Thyroid gland (tissue), 4 donors: Measurements from ENCODE around the gene TAB2.

ENCODE experiments used
- POLR2A ChIP-seq, 2 donors: fragments of 450-650 bp; IDR thresholded peaks; one replicate each; pipeline ENCODE4 v1.6.1; 2017; ENCODE audit warnings: antibody characterized with exemption in 2 of 2, mild to moderate bottlenecking in 2 of 2, moderate library complexity in 1 of 2
- TF ChIP-seq, protein P1 (sequence below), 6 experiments: fragments of 200-600 bp in 3 of 6; fragments of 450-650 bp in 3 of 6; sonication (generic) in 3 of 6; IDR thresholded peaks; one replicate each; pipeline ENCODE4 v1.5.1; 2016 to 2019; ENCODE audit warnings: antibody characterized with exemption in 6 of 6, mild to moderate bottlenecking in 2 of 6, inconsistent platforms in 1 of 6, moderate library complexity in 1 of 6

DNA sequence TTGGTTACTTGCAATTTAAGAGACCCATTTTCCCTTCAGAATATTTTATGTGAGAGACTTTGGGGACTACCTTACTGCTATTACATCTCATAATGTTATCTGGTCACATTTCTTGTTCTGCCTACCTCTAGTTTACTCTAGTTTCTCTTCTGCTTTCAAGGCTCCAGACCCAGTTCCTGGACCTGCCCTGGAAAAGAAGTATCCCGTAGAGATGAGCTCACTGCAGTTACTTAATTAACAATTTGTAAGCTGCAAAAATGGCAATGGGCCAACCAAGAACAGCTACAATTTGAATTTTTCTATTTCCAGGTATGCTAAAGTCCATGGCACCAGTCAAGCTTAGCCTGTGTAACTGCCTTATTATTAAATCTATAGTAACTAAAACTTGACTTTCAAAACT, 25.0 kb downstream of the TAB2 start:
- TF ChIP-seq, protein P1, sequence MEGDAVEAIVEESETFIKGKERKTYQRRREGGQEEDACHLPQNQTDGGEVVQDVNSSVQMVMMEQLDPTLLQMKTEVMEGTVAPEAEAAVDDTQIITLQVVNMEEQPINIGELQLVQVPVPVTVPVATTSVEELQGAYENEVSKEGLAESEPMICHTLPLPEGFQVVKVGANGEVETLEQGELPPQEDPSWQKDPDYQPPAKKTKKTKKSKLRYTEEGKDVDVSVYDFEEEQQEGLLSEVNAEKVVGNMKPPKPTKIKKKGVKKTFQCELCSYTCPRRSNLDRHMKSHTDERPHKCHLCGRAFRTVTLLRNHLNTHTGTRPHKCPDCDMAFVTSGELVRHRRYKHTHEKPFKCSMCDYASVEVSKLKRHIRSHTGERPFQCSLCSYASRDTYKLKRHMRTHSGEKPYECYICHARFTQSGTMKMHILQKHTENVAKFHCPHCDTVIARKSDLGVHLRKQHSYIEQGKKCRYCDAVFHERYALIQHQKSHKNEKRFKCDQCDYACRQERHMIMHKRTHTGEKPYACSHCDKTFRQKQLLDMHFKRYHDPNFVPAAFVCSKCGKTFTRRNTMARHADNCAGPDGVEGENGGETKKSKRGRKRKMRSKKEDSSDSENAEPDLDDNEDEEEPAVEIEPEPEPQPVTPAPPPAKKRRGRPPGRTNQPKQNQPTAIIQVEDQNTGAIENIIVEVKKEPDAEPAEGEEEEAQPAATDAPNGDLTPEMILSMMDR (IDR thresholded peaks at IDR 0.05), result no peak
- TF ChIP-seq POLR2A (IDR thresholded peaks at IDR 0.05), result no peak
